ENCODE measurements around the gene CXorf58. TPM values are rescaled to one million over a fixed set of nuclear protein-coding genes. Genes with fewer than 3 reads are reported as not detected.

The CXorf58 gene
- total and polyA plus RNA-seq, 2 experiments from 2014 or later, result 0.56 TPM; not detected in 1

GRCh38 chrX:23884427-23885024 lies 23.3 kb upstream of the CXorf58 start:
- Histone ChIP-seq H3K27ac (ENCODE audit: low read depth) (no peak overlapping the region), H3K79me2 (replicated peaks; ENCODE audit: insufficient read depth) (no peaks in the 10 kb centered on the region), H3K36me3 (ENCODE audit: insufficient read depth) (no peaks in the 10 kb centered on the region), H3K9me2 (ENCODE audit: insufficient read depth) (no peaks in the 10 kb centered on the region), H3K4me3 (no peak overlapping the region), H3K4me1 (ENCODE audit: insufficient read depth) (no peaks in the 10 kb centered on the region; the same call in 1 of the 2 replicates), H3F3A (replicated peaks; ENCODE audit: low read depth) (no peaks in the 10 kb centered on the region), H2AFZ (no peak overlapping the region), H4K20me1 (replicated peaks; ENCODE audit: insufficient read depth) (no peaks in the 10 kb centered on the region), H3K4me2 (no peak overlapping the region), H3K27me3 (ENCODE audit: insufficient read depth) (no peaks in the 10 kb centered on the region)
- ATAC-seq (no peak), DNase-seq (ENCODE audit: low spot score) (no peak)
- Mint-ChIP-seq H3K36me3 (ENCODE audit: low read depth) (peaks cover 3% of the 10 kb centered on the region; the same call in 1 of the 3 replicates), H3K4me3 (no peak overlapping the region), H3K4me1 (peaks cover 17% of the 10 kb centered on the region), H3K9me3 (no peaks in the 10 kb centered on the region), H3K27ac (no peak overlapping the region; the same call in 1 of the 2 replicates), H3K27me3 (ENCODE audit: insufficient read depth, low read depth, poor library complexity) (peaks cover 2% of the 10 kb centered on the region)
- TF ChIP-seq EZH2phosphoT487 (IDR thresholded peaks at IDR 0.05; ENCODE audit: unreplicated experiment) (no peak), STAT1 (IDR thresholded peaks at IDR 0.05; ENCODE audit: unreplicated experiment) (no peak), ZNF462 (CRISPR knock-in tag; IDR thresholded peaks at IDR 0.05) (no peak)

GRCh38 chrX:23885803-23886202 lies 22.0 kb upstream of the CXorf58 start:
- Mint-ChIP-seq H3K4me1 (peaks cover 17% of the 10 kb centered on the region), H3K9me3 (no peaks in the 10 kb centered on the region), H3K27ac (no peak overlapping the region; the same call in 1 of the 2 replicates), H3K36me3 (ENCODE audit: low read depth) (peaks cover 3% of the 10 kb centered on the region; the same call in 1 of the 3 replicates), H3K4me3 (no peak overlapping the region), H3K27me3 (ENCODE audit: insufficient read depth, low read depth, poor library complexity) (peaks cover 2% of the 10 kb centered on the region)
- H3K4me3 ChIP-seq, result no peak overlapping the region
- no peak for DNase-seq (ENCODE audit: low spot score)
- no peaks in the 10 kb centered on the region for H4K20me1 ChIP-seq (replicated peaks; ENCODE audit: insufficient read depth)
- H2AFZ ChIP-seq, result no peak overlapping the region
- H3K4me1 ChIP-seq (ENCODE audit: insufficient read depth), result no peaks in the 10 kb centered on the region; the same call in 1 of the 2 replicates
- H3F3A ChIP-seq (replicated peaks; ENCODE audit: low read depth), result no peaks in the 10 kb centered on the region
- H3K9me2 ChIP-seq (ENCODE audit: insufficient read depth), result no peaks in the 10 kb centered on the region
- peak; percentile 40; the same call in 2 of the 3 replicates for ATAC-seq
- H3K79me2 ChIP-seq (replicated peaks; ENCODE audit: insufficient read depth), result no peaks in the 10 kb centered on the region
- no peaks in the 10 kb centered on the region for H3K27me3 ChIP-seq (ENCODE audit: insufficient read depth)
- H3K36me3 ChIP-seq (ENCODE audit: insufficient read depth), result no peaks in the 10 kb centered on the region
- no peak overlapping the region for H3K4me2 ChIP-seq
- H3K27ac ChIP-seq (ENCODE audit: low read depth), result no peak overlapping the region
- TF ChIP-seq POLR2AphosphoS5 (IDR thresholded peaks at IDR 0.05; ENCODE audit: low read depth) (no peak), REST (IDR thresholded peaks at IDR 0.05; ENCODE audit: unreplicated experiment) (no peak), JUNB (IDR thresholded peaks at IDR 0.05; ENCODE audit: unreplicated experiment) (no peak), EZH2phosphoT487 (IDR thresholded peaks at IDR 0.05; ENCODE audit: unreplicated experiment) (no peak)
